ENCODE results near the gene CHRDL2. TPM values are rescaled to one million over a fixed set of nuclear protein-coding genes. Genes with fewer than 3 reads are reported as not detected.

Gene CHRDL2
- total RNA-seq, 3 donors from 2014 or later = 4.2 TPM; not detected in 2

DNA sequence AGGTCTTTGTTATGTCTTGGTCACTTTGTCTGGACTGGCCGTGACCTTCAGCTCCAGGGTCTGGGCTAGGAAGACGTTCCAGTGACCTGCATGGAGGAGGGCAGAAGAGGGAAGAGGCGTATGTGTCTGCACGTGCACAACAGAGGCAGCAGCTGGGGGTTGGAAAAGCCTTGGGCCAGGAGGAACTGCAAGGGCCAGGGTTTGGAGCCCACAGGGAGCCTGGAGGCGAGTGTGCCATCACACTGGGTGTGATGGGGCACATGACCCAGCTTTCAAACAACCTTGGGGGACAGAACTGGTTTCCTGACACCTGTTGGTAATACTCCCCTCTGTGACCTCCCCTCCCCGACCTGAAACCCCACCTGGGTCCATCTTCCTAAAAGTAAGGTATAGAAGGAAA is 34.7 kb downstream of the CHRDL2 start:
- peak overlapping the region in 2 of 3 donors; percentile 32 to 56 for H3K4me3 ChIP-seq

DNA sequence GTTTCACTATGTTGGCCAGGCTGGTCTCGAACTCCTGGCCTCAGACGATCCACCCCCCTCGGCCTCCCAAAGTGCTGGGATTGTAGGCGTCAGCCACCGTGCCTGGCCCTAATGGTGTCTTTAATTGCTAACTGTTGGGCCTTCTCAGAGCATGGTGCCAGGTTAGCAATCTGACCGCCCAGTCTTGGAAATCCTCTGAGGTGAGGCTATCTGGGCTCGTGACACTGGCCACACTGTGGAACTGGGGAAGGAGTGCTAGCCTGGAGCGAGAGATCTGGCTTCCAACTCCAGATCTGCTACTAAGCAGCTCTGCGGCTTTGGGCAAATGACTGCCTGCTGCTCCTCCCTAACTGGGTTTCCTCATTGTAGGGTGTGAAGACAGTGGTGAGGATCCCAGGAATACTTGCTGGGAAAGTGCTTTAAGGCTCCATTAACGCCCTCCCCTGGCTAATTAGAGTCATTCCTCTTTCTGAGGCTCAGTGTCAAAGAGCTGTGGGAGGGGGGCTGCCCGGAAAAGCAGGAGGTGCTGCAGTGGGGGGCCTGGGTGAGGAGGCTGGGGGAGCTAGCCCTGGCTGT is 35.4 kb downstream of the CHRDL2 start:
- Histone ChIP-seq H3K9me3 (no peaks in the 10 kb centered on the region), H3K27ac (peak overlapping the region; percentile 89 to 90), H3K4me3 (no peak overlapping the region), H3K4me1 (peaks cover 8 to 15% of the 10 kb centered on the region in 2 donors), H3K36me3 (no peaks in the 10 kb centered on the region), H3K27me3 (peaks cover 0 to 3% of the 10 kb centered on the region in 2 donors)
- TF ChIP-seq, protein P1, sequence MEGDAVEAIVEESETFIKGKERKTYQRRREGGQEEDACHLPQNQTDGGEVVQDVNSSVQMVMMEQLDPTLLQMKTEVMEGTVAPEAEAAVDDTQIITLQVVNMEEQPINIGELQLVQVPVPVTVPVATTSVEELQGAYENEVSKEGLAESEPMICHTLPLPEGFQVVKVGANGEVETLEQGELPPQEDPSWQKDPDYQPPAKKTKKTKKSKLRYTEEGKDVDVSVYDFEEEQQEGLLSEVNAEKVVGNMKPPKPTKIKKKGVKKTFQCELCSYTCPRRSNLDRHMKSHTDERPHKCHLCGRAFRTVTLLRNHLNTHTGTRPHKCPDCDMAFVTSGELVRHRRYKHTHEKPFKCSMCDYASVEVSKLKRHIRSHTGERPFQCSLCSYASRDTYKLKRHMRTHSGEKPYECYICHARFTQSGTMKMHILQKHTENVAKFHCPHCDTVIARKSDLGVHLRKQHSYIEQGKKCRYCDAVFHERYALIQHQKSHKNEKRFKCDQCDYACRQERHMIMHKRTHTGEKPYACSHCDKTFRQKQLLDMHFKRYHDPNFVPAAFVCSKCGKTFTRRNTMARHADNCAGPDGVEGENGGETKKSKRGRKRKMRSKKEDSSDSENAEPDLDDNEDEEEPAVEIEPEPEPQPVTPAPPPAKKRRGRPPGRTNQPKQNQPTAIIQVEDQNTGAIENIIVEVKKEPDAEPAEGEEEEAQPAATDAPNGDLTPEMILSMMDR (IDR thresholded peaks at IDR 0.05) = no peak
- no peak for TF ChIP-seq POLR2AphosphoS5 (IDR thresholded peaks at IDR 0.05)
- TF ChIP-seq POLR2A (IDR thresholded peaks at IDR 0.05) = no peak
- intact Hi-C loops (cut with DNase I; ENCODE audit: low total_unique reads) = no loop called here
- peak in 1 of 2 donors; percentile 63 for DNase-seq (ENCODE audit: low spot score in 2 of 2)

More for the DNA sequence above, 34.7 kb downstream of the CHRDL2 start:
- no peak for TF ChIP-seq POLR2A (IDR thresholded peaks at IDR 0.05)
- no peak for TF ChIP-seq POLR2AphosphoS5 (IDR thresholded peaks at IDR 0.05)
- TF ChIP-seq, protein P1 (IDR thresholded peaks at IDR 0.05) = no peak
- H3K27ac ChIP-seq = peak overlapping the region; percentile 89 to 90
- H3K36me3 ChIP-seq = no peaks in the 10 kb centered on the region
- no peak for DNase-seq (ENCODE audit: low spot score in 2 of 2)
- no peaks in the 10 kb centered on the region for H3K9me3 ChIP-seq
- peaks cover 8 to 15% of the 10 kb centered on the region in 2 donors for H3K4me1 ChIP-seq
- intact Hi-C loops (cut with DNase I; ENCODE audit: low total_unique reads) = no loop called here
- H3K27me3 ChIP-seq = peaks cover 0 to 3% of the 10 kb centered on the region in 2 donors

DNA sequence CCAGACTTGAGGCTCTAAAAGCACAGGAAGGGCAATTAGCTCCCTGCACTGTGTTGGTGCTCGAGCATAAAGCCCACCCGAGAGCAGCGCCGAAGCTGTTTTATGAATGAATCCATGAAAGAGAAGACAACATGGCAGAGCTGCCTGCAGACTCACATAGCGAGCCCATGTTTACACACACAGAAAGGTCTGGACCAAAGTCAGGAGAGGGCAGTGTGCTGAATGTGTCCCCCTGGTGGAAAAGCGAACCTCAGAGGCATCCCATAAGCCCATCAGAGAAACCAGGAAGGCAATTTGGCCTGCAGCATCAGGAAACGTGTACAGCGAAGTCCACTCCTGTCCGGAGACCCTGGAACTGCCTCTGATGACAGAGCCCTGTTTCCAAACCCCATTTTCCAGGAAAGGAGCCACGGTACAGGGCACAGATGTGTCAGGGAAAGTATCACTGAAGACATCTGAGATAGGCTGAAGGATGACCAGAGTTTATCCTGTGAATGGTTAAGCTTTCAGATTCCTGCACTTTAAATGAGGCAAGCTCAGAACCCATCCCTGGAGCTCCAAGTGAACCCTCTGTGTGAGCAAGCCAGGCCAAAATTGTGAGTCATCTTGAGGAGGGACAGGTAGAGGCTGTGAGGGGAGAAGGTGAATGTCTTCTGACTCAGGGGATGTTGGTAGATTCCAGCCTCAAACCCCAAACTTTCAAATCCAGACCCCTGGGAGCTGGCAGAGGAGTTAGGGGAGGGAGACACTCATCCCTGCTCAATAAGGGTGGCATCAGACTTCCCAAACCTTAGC is 36.9 kb downstream of the CHRDL2 start:
- no peak for DNase-seq (ENCODE audit: low spot score in 2 of 2)
- H3K36me3 ChIP-seq = no peaks in the 10 kb centered on the region
- H3K9me3 ChIP-seq = no peaks in the 10 kb centered on the region
- TF ChIP-seq POLR2A (IDR thresholded peaks at IDR 0.05) = no peak
- TF ChIP-seq, protein P1 (IDR thresholded peaks at IDR 0.05) = no peak
- peak overlapping the region; percentile 10 to 32 for H3K27ac ChIP-seq
- no peak overlapping the region for H3K4me3 ChIP-seq
- intact Hi-C loops (cut with DNase I; ENCODE audit: low total_unique reads) = no loop called here
- H3K27me3 ChIP-seq = peaks cover 0 to 3% of the 10 kb centered on the region in 2 donors
- peaks cover 8 to 15% of the 10 kb centered on the region in 2 donors for H3K4me1 ChIP-seq

DNA sequence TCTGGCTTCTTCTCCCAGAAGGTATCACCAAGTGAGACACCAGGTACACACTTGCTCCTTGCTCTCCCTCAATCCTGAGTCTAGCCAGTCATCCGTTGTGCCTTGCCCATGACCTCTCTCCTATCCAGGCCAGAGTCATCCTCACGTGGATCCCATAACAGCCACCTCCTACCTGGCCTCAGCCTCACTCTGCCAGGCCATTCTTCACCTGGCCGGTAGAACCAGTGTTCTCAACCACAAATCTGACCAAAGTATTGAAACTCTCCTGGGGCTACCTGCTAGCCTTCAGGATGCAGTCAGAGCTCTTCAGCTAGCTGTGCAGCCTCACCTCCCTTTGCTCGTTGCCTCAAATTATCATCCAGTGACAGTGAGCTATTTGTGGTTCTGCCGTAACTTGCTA is 37.7 kb downstream of the CHRDL2 start:
- Histone ChIP-seq H3K36me3 (no peaks in the 10 kb centered on the region), H3K4me3 (no peak overlapping the region), H3K9me3 (no peaks in the 10 kb centered on the region), H3K27me3 (peaks cover 0 to 3% of the 10 kb centered on the region in 2 donors), H3K27ac (peak overlapping the region in 1 of 2 donors; percentile 32), H3K4me1 (peaks cover 8 to 15% of the 10 kb centered on the region in 2 donors)
- intact Hi-C loops (cut with DNase I; ENCODE audit: low total_unique reads) = no loop called here
- TF ChIP-seq POLR2A (IDR thresholded peaks at IDR 0.05) (no peak), POLR2AphosphoS5 (IDR thresholded peaks at IDR 0.05) (no peak)
- TF ChIP-seq, protein P1 (IDR thresholded peaks at IDR 0.05) = no peak
- DNase-seq (ENCODE audit: low spot score in 2 of 2) = peak in 1 of 2 donors; percentile 44

DNA sequence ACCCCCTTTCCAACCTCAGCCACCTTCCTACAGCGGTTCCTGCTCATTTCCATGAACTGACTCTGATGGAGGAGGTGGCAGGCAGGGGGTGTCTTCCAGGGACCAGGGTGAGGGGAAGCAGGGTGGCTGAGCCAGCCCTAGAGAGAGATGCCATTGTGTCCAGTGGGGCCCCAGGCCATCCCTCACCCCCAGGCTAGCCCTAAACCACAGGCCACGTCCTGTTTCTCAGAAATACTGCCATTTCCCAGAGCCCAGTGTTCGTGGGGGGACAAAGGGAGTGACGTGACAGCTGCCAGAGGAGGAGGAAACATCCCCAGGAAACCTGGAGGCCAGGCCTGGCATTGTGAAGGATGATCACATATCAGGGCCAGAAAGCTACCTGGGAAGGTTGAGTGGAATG is 39.5 kb downstream of the CHRDL2 start:
- no peaks in the 10 kb centered on the region for H3K36me3 ChIP-seq
- no peak for TF ChIP-seq POLR2A (IDR thresholded peaks at IDR 0.05)
- no peak for TF ChIP-seq POLR2AphosphoS5 (IDR thresholded peaks at IDR 0.05)
- TF ChIP-seq, protein P1 (IDR thresholded peaks at IDR 0.05) = no peak
- H3K4me3 ChIP-seq = no peak overlapping the region
- intact Hi-C loops (cut with DNase I; ENCODE audit: low total_unique reads) = no loop called here
- peaks cover 8 to 15% of the 10 kb centered on the region in 2 donors for H3K4me1 ChIP-seq
- DNase-seq (ENCODE audit: low spot score in 2 of 2) = no peak
- peaks cover 0 to 3% of the 10 kb centered on the region in 2 donors for H3K27me3 ChIP-seq
- H3K27ac ChIP-seq = no peak overlapping the region
- no peaks in the 10 kb centered on the region for H3K9me3 ChIP-seq

Measured in breast epithelium (tissue), 4 donors.